ENCODE results near the gene DOCK2. TPM values are rescaled to one million over a fixed set of nuclear protein-coding genes. Genes with fewer than 3 reads are reported as not detected.

DOCK2 gene
- total RNA-seq, 1 donor from 2014 or later: 303 TPM

- intact Hi-C loops (cut with micrococcal nuclease): no loop called here
Measured at GRCh38 chr5:169893571-169893970, 256.5 kb downstream of the DOCK2 start.

DNA sequence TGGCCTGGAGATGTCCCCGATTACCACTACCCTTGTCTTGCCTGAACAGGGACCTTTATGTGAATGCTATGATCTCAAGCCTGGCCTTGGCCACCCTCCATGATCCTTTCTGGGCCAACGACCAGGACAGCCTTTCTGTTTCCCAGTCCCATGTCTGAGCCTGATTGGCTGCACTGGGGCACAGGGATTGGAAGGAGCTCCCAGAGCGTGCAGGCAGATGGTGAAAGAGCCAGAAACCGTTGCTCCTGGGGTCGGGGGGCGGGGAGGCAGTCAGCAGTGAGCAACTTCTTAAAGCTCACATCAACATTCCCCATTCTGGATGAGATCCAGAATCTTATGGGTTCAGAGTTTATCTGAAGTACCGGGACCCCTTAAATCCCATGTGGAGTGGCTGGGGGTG, 258.9 kb downstream of the DOCK2 start:
- intact Hi-C loops (cut with micrococcal nuclease): no loop called here

GRCh38 chr5:169897481-169897880, 260.4 kb downstream of the DOCK2 start:
- intact Hi-C loops (cut with micrococcal nuclease): no loop called here

- intact Hi-C loops (cut with micrococcal nuclease): no loop called here
Measured at GRCh38 chr5:169901896-169902295, 264.8 kb downstream of the DOCK2 start.

DNA sequence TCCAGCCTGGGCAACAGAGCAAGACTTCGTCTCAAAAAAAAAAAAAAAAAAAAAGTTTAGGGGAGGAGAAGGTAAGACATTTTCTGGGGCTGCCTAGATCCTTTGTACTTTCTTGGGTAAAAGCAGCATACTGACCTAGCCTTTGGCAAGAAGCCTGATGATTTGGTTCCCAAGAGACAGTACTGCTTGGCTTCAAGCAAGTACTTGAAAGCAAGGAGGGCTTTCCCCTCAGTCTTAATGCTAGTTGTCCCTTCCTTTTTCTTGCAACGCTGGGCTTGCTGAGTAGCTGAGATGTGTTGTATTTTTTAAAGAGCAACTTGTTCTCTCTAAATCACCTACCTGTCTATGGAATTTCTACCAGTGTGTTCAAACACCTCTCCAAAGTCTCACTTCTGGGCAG, 267.0 kb downstream of the DOCK2 start:
- intact Hi-C loops (cut with micrococcal nuclease): no loop called here

DNA sequence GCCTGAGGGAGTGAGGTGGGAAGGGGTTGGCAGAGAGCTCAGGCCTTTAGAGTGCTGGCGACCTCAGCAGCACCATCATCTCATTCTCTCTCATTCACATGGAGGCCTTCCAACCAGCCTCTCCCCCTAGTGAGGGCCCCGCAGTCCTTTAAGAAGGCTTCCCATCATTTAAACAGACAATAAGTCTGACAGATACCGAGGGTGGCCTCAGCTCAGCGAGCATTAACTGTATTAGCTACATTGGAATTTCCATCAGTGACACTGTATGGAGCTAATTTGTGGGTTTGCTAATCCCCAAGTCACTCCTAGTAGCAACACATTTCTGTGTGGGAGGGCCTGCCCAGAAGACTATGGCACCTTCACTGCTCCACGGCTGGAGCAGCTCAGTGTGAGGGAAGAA, 267.4 kb downstream of the DOCK2 start:
- intact Hi-C loops (cut with micrococcal nuclease): no loop called here

- intact Hi-C loops (cut with micrococcal nuclease): no loop called here
Measured at GRCh38 chr5:169905017-169905416, 267.9 kb downstream of the DOCK2 start.

DNA sequence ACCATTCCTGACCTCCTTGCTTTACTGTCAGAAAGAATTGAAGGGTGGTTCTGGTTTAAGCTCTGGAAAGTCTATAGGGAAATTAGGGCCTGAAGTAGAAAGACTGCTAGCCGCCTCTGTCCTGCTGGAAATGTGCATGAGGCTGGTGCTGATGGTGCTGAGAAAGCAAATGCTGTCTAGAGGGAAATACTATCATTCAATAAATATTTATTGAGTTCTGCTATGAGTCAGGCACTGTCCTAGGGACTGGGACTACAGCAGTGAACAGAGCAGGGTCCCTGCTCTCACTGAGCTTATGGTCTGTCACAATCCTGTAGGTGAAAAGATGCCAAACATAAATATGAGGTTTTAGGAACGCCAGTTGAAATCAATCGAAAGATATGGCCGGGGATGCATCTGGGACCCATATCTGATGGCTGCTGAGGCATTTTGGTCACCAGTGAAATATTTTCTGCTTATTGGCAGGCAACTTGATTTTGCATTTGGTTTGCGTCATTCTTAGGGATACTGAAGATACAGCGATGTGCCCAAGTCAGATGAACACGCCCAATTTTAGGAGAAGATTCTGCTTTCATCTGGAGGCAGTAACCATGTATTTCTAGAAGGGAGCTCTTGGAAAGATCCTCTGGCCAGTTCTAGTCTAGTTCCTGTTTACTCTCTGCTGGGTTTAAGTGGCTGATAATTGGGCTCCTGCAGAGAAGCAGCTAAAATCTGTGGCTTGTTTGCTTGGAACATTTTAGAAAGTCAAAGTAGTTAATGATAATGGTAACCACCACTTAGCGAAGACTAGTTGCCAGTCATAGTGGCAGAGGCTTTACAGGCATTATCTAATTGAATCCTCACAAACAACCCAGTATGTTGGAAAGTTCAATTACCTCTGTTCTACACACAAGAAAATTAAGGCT, 269.9 kb downstream of the DOCK2 start:
- intact Hi-C loops (cut with micrococcal nuclease): no loop called here

GRCh38 chr5:169908864-169909263, 271.8 kb downstream of the DOCK2 start:
- intact Hi-C loops (cut with micrococcal nuclease): no loop called here

DNA sequence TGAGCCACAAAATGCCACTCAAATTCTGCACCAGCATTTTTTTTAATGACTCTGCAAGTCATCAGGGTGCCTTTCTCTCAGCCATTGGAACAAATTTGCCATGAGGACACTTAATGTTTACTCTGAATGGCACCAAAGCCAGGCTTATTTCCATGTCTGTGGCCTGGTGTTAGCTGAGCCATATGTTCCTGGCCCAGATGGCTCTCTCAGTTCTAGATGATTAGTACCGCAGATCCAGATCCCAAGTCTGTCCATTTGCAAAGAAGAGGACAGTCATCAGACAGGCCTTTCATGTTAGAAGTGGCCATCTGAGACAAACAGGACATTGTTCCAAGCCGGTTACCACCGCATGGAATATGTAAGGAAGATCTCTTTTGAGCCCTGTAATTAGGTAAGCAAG, 272.9 kb downstream of the DOCK2 start:
- intact Hi-C loops (cut with micrococcal nuclease): no loop called here

GRCh38 chr5:169910393-169910792, 273.3 kb downstream of the DOCK2 start:
- intact Hi-C loops (cut with micrococcal nuclease): no loop called here

GRCh38 chr5:169911448-169912212, 274.6 kb downstream of the DOCK2 start:
- intact Hi-C loops (cut with micrococcal nuclease): no loop called here

DNA sequence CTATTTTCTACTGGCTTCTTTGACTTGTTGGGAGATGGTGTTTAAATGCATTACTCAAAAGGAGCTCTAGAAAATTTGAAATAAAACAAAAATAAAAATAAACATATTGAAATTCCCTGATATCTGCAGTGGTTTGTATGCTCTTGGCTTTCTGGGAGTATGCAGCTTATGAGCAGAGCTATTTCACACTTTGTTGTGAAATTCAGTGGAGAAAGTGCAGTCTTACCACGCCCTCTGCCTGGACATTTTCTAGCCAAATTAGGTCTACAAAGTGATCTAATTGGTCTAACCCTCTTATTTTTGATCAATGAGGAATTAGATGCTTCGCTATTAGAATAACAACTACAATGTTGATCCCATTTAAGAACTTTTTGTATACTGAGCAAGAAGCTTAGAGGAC, 276.4 kb downstream of the DOCK2 start:
- intact Hi-C loops (cut with micrococcal nuclease): no loop called here

DNA sequence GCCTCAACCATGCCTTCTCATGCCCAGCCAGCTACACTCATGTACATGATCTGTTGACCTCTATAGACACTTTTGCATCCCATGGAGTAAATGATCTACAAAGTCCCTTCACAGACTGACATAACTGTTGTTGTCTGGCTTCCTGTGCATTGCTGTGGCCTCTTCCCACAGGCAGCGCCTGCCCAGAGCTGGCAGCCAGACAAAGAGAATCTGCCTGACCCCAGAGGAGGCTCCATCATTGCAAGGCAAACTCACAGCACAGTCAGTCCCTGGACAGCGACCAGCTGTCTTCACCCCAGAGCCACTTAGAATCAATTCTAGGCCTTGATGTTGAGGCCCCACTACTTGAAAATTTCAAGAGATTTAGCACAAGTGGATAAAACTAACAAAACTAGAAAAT, 277.7 kb downstream of the DOCK2 start:
- intact Hi-C loops (cut with micrococcal nuclease): no loop called here

GRCh38 chr5:169917500-169917899, 280.4 kb downstream of the DOCK2 start:
- intact Hi-C loops (cut with micrococcal nuclease): no loop called here

DNA sequence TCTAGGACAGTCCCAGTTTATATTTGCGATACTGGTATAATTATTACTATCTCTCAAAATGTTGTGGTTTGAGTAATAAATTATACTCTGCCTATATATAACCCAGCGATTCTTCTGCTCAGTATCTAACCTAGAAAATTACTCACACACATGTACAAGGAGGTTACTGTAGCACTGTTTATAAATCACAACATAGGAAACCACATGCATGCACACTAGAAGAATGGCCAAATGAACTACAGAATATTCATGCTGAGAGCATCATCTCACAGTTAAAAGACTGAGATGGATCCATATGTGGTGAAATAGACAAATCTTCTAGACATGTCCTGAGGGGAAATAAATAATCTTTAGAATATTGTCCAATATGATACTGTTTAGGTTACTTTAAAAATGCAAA, 281.2 kb downstream of the DOCK2 start:
- intact Hi-C loops (cut with micrococcal nuclease): no loop called here

GRCh38 chr5:169920474-169920873, 283.4 kb downstream of the DOCK2 start:
- intact Hi-C loops (cut with micrococcal nuclease): no loop called here

DNA sequence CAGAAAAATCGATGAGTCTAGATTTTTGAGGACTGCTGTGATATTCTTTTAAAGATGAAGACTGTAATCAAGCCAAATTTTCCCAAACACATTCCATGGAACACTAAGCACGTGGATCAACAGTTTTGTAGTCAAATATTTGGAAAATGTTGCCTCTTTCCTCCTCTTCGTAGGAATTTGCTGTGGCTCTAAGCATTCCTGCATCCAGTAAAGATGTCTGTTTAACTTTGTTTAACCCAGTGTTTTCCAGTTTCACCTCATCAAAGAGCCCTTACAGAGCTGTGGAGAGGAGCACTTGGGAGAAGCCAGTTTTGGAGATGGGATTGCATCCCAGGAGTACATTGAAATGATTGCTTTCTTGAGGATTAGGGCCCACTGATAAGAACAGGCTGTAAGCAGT, 284.3 kb downstream of the DOCK2 start:
- intact Hi-C loops (cut with micrococcal nuclease): no loop called here

DNA sequence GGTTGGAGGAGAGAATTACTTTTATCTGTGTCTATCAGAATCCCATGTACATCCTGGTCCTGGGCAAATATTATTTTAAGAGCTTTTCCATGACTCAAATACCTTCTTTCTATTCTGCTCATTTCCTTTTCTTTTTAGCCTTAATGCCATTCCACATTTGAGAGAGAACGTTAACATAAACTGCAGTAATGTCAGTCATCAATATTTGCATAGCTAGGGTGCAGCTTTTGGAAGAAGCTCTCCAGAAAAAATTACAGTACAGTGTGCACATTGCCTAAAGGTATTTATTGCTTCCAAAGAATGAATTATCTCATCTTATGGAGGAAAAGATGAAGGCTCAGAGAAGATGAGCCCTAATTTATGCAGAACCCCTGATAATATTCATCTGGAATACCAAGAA, 284.9 kb downstream of the DOCK2 start:
- intact Hi-C loops (cut with micrococcal nuclease): no loop called here

DNA sequence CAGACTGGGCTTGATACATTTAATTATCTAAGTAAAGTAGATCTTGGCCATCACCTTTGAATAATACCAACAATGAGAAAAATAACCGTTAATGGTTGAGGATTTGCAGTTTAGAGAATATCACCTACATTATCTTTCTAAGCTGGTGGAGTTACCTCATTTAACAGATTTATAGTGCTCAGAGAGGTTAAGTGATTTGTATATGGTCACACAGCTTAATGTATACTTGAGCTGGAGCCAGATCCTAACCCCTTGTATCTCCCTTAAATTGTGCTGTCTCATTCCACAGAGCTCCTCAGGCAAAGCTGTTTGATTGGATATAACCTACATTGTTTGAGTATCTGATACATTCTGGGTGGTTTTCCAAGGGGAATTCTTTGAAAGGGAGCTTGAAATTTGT, 285.4 kb downstream of the DOCK2 start:
- intact Hi-C loops (cut with micrococcal nuclease): no loop called here

GRCh38 chr5:169923988-169924387, 286.9 kb downstream of the DOCK2 start:
- intact Hi-C loops (cut with micrococcal nuclease): no loop called here

- intact Hi-C loops (cut with micrococcal nuclease): no loop called here
Measured at GRCh38 chr5:169933127-169933526, 296.1 kb downstream of the DOCK2 start.

DNA sequence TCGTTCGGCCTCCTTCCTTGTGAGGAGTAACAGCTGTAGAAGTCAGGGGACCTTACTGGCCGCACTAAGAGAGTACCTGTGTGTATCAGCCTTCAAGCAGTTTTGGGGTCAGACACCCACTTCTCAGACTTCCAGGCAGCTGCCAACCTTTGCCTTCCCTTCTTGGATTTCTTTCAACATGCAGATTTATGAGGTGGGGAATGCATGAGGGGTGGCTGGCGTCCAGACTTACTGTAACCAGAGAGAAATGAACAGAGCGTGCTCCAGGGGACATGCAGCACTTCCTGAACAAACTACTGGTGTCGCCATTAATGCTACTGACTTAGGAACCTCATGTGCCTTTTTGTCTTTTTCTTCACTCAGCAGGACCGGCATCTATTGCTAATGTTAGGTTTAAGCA, 296.5 kb downstream of the DOCK2 start:
- intact Hi-C loops (cut with micrococcal nuclease): no loop called here

Data from T-helper 2 cell treated with Interferon-gamma antibody and Interleukin-4, amounts not matched to agents 100 ng/mL and 5 ng/mL, for 36 hours (primary cell).